Hepatocyte (in vitro differentiated cells): ENCODE measurements around the gene TTC28. TPM values are rescaled to one million over a fixed set of nuclear protein-coding genes. Genes with fewer than 3 reads are reported as not detected.

Experiments
- DNase-seq: peaks from one replicate; pipeline ENCODE4 v3.0.0-alpha.2; 2016; ENCODE audit warnings: low spot score
- H2AFZ ChIP-seq: fragments of 200-600 bp; sonication (generic); 2 replicates; pipeline ENCODE4 v1.6.0; 2016; ENCODE audit warnings: antibody characterized with exemption, mild to moderate bottlenecking
- H3K27ac ChIP-seq: fragments of 200-600 bp; sonication (generic); 2 replicates; pipeline ENCODE4 v1.5.1; 2016; ENCODE audit warnings: mild to moderate bottlenecking
- H3K27me3 ChIP-seq: fragments of 200-600 bp; sonication (generic); 2 replicates; pipeline ENCODE4 v1.6.1; 2016
- H3K36me3 ChIP-seq: fragments of 200-600 bp; sonication (generic); replicated peaks from 2 replicates; pipeline ENCODE4 v1.5.1; 2016; ENCODE audit warnings: low read depth; ENCODE audit not compliant: insufficient read depth
- H3K4me1 ChIP-seq: fragments of 200-600 bp; sonication (generic); 2 replicates; pipeline ENCODE4 v1.5.1; 2016; ENCODE audit warnings: mild to moderate bottlenecking, moderate library complexity; ENCODE audit not compliant: insufficient read depth
- H3K4me2 ChIP-seq: fragments of 200-600 bp; sonication (generic); 2 replicates; pipeline ENCODE4 v1.6.0; 2016
- H3K4me3 ChIP-seq: fragments of 200-600 bp; sonication (generic); 2 replicates; pipeline ENCODE4 v1.5.1; 2016; ENCODE audit warnings: mild to moderate bottlenecking
- H3K79me2 ChIP-seq: fragments of 200-600 bp; sonication (generic); 2 replicates; pipeline ENCODE4 v1.6.0; 2017; ENCODE audit warnings: mild to moderate bottlenecking
- H3K9me2 ChIP-seq: fragments of 200-600 bp; sonication (generic); replicated peaks from 2 replicates; pipeline ENCODE4 v1.6.0; 2017; ENCODE audit warnings: mild to moderate bottlenecking; ENCODE audit not compliant: insufficient read depth
- H3K9me3 ChIP-seq: fragments of 200-600 bp; sonication (generic); 2 replicates; pipeline ENCODE4 v1.5.1; 2016; ENCODE audit warnings: low read depth, mild to moderate bottlenecking
- H4K20me1 ChIP-seq: fragments of 200-600 bp; sonication (generic); 2 replicates; pipeline ENCODE4 v1.6.0; 2016; ENCODE audit warnings: mild to moderate bottlenecking; ENCODE audit not compliant: insufficient read depth, poor library complexity, severe bottlenecking
- CTCF ChIP-seq: fragments of 200-600 bp; sonication (generic); IDR thresholded peaks from 2 replicates; pipeline ENCODE4 v1.5.1; 2016; ENCODE audit warnings: antibody characterized with exemption, mild to moderate bottlenecking; ENCODE audit not compliant: poor library complexity
- EZH2 ChIP-seq: fragments of 200-600 bp; sonication (generic); IDR thresholded peaks from 2 replicates; pipeline ENCODE4 v1.6.1; 2016; ENCODE audit warnings: antibody characterized with exemption, mild to moderate bottlenecking, borderline replicate concordance
- EZH2phosphoT487 ChIP-seq: fragments of 200-600 bp; sonication (generic); IDR thresholded peaks from one replicate; pipeline ENCODE4 v1.6.1; 2018; ENCODE audit warnings: antibody characterized with exemption, mild to moderate bottlenecking, low read depth, moderate library complexity; ENCODE audit not compliant: unreplicated experiment, severe bottlenecking
- WGBS: methylation state at CpG from one replicate; pipeline ENCODE4 v1.1.6; 2016; ENCODE audit warnings: low lambda C conversion rate; ENCODE audit errors: missing lambda C conversion rate; 5-methylcytosine and 5-hydroxymethylcytosine counted together
- polyA plus RNA-seq: library from polyadenylated mRNA; unstranded; fragments of >200 nt; fragmentation: Nextera tagmentation; extraction: Ambion mirVana; gene quantifications from 2 replicates; pipeline ENCODE4 v1.2.1, GENCODE V29; 2016
- total RNA-seq: library from RNA; depleted of rRNA; stranded (reverse); fragments of >200 nt; gene quantifications from 2 replicates; pipeline ENCODE4 v1.2.3, GENCODE V29; 2014

TTC28 gene
- total and polyA plus RNA-seq, 2 experiments from 2014 or later: 14.7 to 30.4 TPM

GRCh38 chr22:28019360-28019759 is 660.3 kb downstream of the TTC28 start:
- 94% methylated on average over 8 of the region's 8 CpGs for WGBS
- Histone ChIP-seq H3K9me2 (no peaks in the 10 kb centered on the region), H3K36me3 (no peaks in the 10 kb centered on the region), H3K27ac (no peak overlapping the region), H3K27me3 (no peaks in the 10 kb centered on the region), H4K20me1 (no peaks in the 10 kb centered on the region), H3K9me3 (no peaks in the 10 kb centered on the region), H3K4me2 (no peak overlapping the region), H2AFZ (no peak overlapping the region), H3K79me2 (no peaks in the 10 kb centered on the region), H3K4me1 (peaks cover 14% of the 10 kb centered on the region), H3K4me3 (no peak overlapping the region)
- no peak for DNase-seq
- TF ChIP-seq EZH2 (no peak), CTCF (no peak), EZH2phosphoT487 (no peak)

- Histone ChIP-seq H3K4me2 (no peak overlapping the region), H3K27me3 (no peaks in the 10 kb centered on the region), H3K79me2 (no peaks in the 10 kb centered on the region), H2AFZ (no peak overlapping the region), H3K27ac (no peak overlapping the region), H3K9me3 (no peaks in the 10 kb centered on the region), H4K20me1 (no peaks in the 10 kb centered on the region), H3K4me1 (peaks cover 14% of the 10 kb centered on the region), H3K9me2 (no peaks in the 10 kb centered on the region), H3K4me3 (no peak overlapping the region), H3K36me3 (no peaks in the 10 kb centered on the region)
- no peak for DNase-seq
- TF ChIP-seq EZH2phosphoT487 (no peak), EZH2 (no peak), CTCF (no peak)
- 95% methylated on average over 8 of the region's 8 CpGs for WGBS
Measured at GRCh38 chr22:28018461-28018927, 661.1 kb downstream of the TTC28 start.

- TF ChIP-seq EZH2 (no peak), EZH2phosphoT487 (no peak), CTCF (no peak)
- Histone ChIP-seq H4K20me1 (no peaks in the 10 kb centered on the region), H2AFZ (no peak overlapping the region), H3K9me3 (no peaks in the 10 kb centered on the region), H3K4me2 (no peak overlapping the region), H3K36me3 (no peaks in the 10 kb centered on the region), H3K27me3 (no peaks in the 10 kb centered on the region), H3K27ac (no peak overlapping the region), H3K79me2 (no peaks in the 10 kb centered on the region), H3K4me1 (peaks cover 14% of the 10 kb centered on the region), H3K9me2 (no peaks in the 10 kb centered on the region), H3K4me3 (no peak overlapping the region)
- DNase-seq: no peak
- WGBS: 98% methylated on average over 3 of the region's 4 CpGs
Measured at GRCh38 chr22:28017859-28018258, 661.8 kb downstream of the TTC28 start.

- H3K4me3 ChIP-seq: no peak overlapping the region
- no peaks in the 10 kb centered on the region for H3K79me2 ChIP-seq
- no peaks in the 10 kb centered on the region for H3K9me2 ChIP-seq
- no peak overlapping the region for H3K4me2 ChIP-seq
- DNase-seq: no peak
- no peaks in the 10 kb centered on the region for H3K36me3 ChIP-seq
- H2AFZ ChIP-seq: no peak overlapping the region
- H3K27ac ChIP-seq: no peak overlapping the region
- no peak for TF ChIP-seq EZH2
- no peak for TF ChIP-seq EZH2phosphoT487
- no peak for TF ChIP-seq CTCF
- whole genome bisulfite sequencing: 96% methylated on average over 2 of the region's 2 CpGs
- no peaks in the 10 kb centered on the region for H3K9me3 ChIP-seq
- H3K27me3 ChIP-seq: no peaks in the 10 kb centered on the region
- no peaks in the 10 kb centered on the region for H4K20me1 ChIP-seq
- peaks cover 14% of the 10 kb centered on the region for H3K4me1 ChIP-seq
Measured at GRCh38 chr22:28017558-28017820, 662.2 kb downstream of the TTC28 start.
